CD14-positive monocyte (primary cell): ENCODE results near the gene DTYMK. TPM values are rescaled to one million over a fixed set of nuclear protein-coding genes. Genes with fewer than 3 reads are reported as not detected.
"Not testable (repeated sequence)": the region's sequence is repeated elsewhere in the genome, so short reads cannot be mapped to it uniquely, and the experiment has no call there.

Source experiments
- DNase-seq, 3 donors: peaks; one replicate each; pipeline ENCODE4 v3.0.0-alpha.2; 2011 to 2022
- H2AFZ ChIP-seq: 2 replicates; pipeline ENCODE4 v1.6.0; 2012; ENCODE audit warnings: mild to moderate bottlenecking, low read depth, low read length, inconsistent platforms; ENCODE audit not compliant: insufficient read depth, poor library complexity, severe bottlenecking
- H3K27ac ChIP-seq, 2 donors: 1 replicate in 1 of 2; 2 replicates in 1 of 2; pipeline ENCODE4 v1.5.1; 2012 to 2013; ENCODE audit warnings: low read length in 2 of 2, control low read depth in 1 of 2, inconsistent platforms in 1 of 2, low read depth in 1 of 2, mild to moderate bottlenecking in 1 of 2
- H3K27me3 ChIP-seq, 2 donors: one replicate each; pipeline versions ENCODE4 v1.6.0 to v1.6.1; 2011 to 2013; ENCODE audit warnings: low read length in 2 of 2; ENCODE audit not compliant: control insufficient read depth in 2 of 2, insufficient read depth in 2 of 2
- H3K36me3 ChIP-seq, 2 donors: replicated peaks in 1 of 2; 1 replicate in 1 of 2; 2 replicates in 1 of 2; pipeline versions ENCODE4 v1.5.1 to v1.6.1; 2012 to 2013; ENCODE audit warnings: low read length in 2 of 2, control low read depth in 1 of 2, inconsistent platforms in 1 of 2, mild to moderate bottlenecking in 1 of 2; ENCODE audit not compliant: insufficient read depth in 2 of 2, control insufficient read depth in 1 of 2
- H3K4me1 ChIP-seq, 2 donors: 1 replicate in 1 of 2; 2 replicates in 1 of 2; pipeline versions ENCODE4 v1.5.1 to v1.6.1; 2012 to 2013; ENCODE audit warnings: low read length in 2 of 2, control low read depth in 1 of 2, inconsistent platforms in 1 of 2, mild to moderate bottlenecking in 1 of 2, moderate library complexity in 1 of 2; ENCODE audit not compliant: insufficient read depth in 2 of 2, control insufficient read depth in 1 of 2
- H3K4me2 ChIP-seq: replicated peaks from 2 replicates; pipeline ENCODE3; 2012; ENCODE audit warnings: low read length, moderate library complexity, mild to moderate bottlenecking; ENCODE audit not compliant: poor library complexity, severe bottlenecking; ENCODE audit errors: extremely low read depth
- H3K4me3 ChIP-seq, 3 experiments: fragments of 200-600 bp in 1 of 3; sonication (generic) in 1 of 3; replicated peaks in 1 of 3; 1 replicate in 2 of 3; 2 replicates in 1 of 3; pipeline ENCODE4 v1.5.1; 2011 to 2013; ENCODE audit warnings: low read length in 3 of 3, mild to moderate bottlenecking in 3 of 3, control low read depth in 2 of 3, low read depth in 2 of 3, inconsistent platforms in 1 of 3, moderate library complexity in 1 of 3
- H3K79me2 ChIP-seq: 2 replicates; pipeline ENCODE4 v1.6.0; 2012; ENCODE audit warnings: mild to moderate bottlenecking, control low read depth, inconsistent platforms, low read length, moderate library complexity; ENCODE audit not compliant: insufficient read depth
- H3K9ac ChIP-seq: 2 replicates; pipeline ENCODE4 v1.6.0; 2017; ENCODE audit warnings: low read length, mild to moderate bottlenecking; ENCODE audit not compliant: insufficient read depth, poor library complexity, severe bottlenecking
- H3K9me3 ChIP-seq, 2 donors: replicated peaks in 1 of 2; 1 replicate in 1 of 2; 2 replicates in 1 of 2; pipeline versions ENCODE4 v1.5.1 to v1.6.1; 2012 to 2013; ENCODE audit warnings: low read length in 2 of 2, control low read depth in 1 of 2; ENCODE audit not compliant: control insufficient read depth in 1 of 2, insufficient read depth in 1 of 2
- H4K20me1 ChIP-seq: 2 replicates; pipeline ENCODE4 v1.6.0; 2012; ENCODE audit warnings: mild to moderate bottlenecking, low read length, control low read depth, moderate library complexity; ENCODE audit not compliant: insufficient read depth
- H3K27ac Mint-ChIP-seq, 7 donors: one replicate each; pipeline ENCODE4 v1.8.0; 2020; ENCODE audit warnings: mild to moderate bottlenecking in 7 of 7, mixed read lengths in 7 of 7, moderate library complexity in 6 of 7, inconsistent platforms in 2 of 7
- H3K27me3 Mint-ChIP-seq, 3 donors: one replicate each; pipeline ENCODE4 v1.8.0; 2021 to 2022; ENCODE audit warnings: low read depth in 3 of 3, mild to moderate bottlenecking in 3 of 3, mixed read lengths in 3 of 3, moderate library complexity in 3 of 3, inconsistent platforms in 1 of 3
- H3K36me3 Mint-ChIP-seq, 2 donors: one replicate each; pipeline ENCODE4 v1.8.0; 2020; ENCODE audit warnings: mixed read lengths in 2 of 2, inconsistent platforms in 1 of 2, mild to moderate bottlenecking in 1 of 2
- H3K4me1 Mint-ChIP-seq: one replicate; pipeline ENCODE4 v1.8.0; 2020; ENCODE audit warnings: mild to moderate bottlenecking, mixed read lengths
- H3K4me3 Mint-ChIP-seq, 2 donors: one replicate each; pipeline ENCODE4 v1.8.0; 2020; ENCODE audit warnings: mild to moderate bottlenecking in 2 of 2, mixed read lengths in 2 of 2, moderate library complexity in 1 of 2
- H3K9me3 Mint-ChIP-seq, 7 donors: one replicate each; pipeline ENCODE4 v1.8.0; 2020 to 2022; ENCODE audit warnings: mixed read lengths in 7 of 7, mild to moderate bottlenecking in 6 of 7, moderate library complexity in 6 of 7, inconsistent platforms in 2 of 7
- WGBS: methylation state at CpG from one replicate; pipeline ENCODE4 v1.1.5; 2013; ENCODE audit warnings: missing lambda C conversion rate; ENCODE audit not compliant: insufficient coverage; 5-methylcytosine and 5-hydroxymethylcytosine counted together
- intact Hi-C, 2 donors: fragments of 100-400 bp; cut with micrococcal nuclease; formaldehyde crosslinking; loops; one replicate each; pipeline versions ENCODE4 v1.15.0 to v1.15.1; 2023
- polyA plus RNA-seq, 3 donors: library from polyadenylated mRNA; depleted of rRNA in 1 of 3; unstranded in 2 of 3; stranded (reverse) in 1 of 3; fragments of 300-500 nt in 2 of 3; fragments of >200 nt in 1 of 3; fragmentation: Illumina TruSeq in 2 of 3; gene quantifications; 1 replicate in 2 of 3; 2 replicates in 1 of 3; pipeline ENCODE4 v1.2.3, GENCODE V29; 2012 to 2021
- TF ChIP-seq, protein P1 (sequence below): fragments of 200-600 bp; IDR thresholded peaks from one replicate; pipeline ENCODE4 v1.8.0; 2022; ENCODE audit warnings: antibody characterized with exemption, mild to moderate bottlenecking

The DTYMK gene
- polyA plus RNA-seq, 3 donors, result 13.0 to 23.5 (median 18.7) TPM

DNA sequence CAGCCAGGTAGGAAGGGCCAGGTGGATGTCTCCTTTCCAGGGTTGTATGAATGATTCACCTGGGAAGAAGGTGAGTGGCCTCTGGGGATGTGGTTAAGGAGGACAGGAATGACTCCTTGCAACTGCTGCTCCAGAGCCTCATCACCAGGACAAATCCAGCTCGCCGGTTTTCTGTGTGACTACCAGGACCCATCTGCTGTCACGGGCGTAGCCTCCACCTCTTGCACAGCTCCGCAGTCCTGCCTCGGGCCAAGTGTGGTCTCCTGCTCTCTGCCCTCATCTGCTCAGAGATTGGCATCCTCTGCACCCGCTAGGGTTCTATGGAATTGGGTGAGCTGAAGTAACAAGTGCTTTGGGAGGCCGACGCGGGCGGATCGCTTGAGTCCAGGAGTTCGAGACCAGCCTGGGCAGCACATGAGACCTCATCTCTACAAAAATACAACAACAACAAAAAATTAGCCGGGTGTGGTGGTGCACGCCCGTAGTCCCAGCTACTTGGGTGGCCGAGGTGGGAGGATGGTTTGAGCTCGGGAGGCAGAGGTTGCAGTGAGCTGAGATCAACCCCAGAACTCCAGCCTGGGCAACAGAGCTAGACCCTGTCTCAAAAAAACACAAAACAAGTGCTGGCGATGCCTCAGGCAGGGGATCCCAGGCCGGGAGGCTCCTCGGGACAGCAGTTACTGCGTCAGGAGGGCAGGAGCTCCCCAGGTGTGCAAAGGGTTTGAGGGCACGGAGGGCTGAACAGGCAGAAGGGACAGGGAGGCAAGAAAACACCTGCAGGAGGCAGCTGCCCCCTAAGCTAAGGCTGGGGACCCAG, 47.0 kb upstream of the DTYMK start:
- H3K27ac Mint-ChIP-seq, result peak overlapping the region in 5 of 7 donors; percentile 20 to 66 (median 50)
- 87% methylated on average over 10 of the region's 23 CpGs for WGBS
- intact Hi-C loops, result loop anchor here (2.0 to 10.0 kb wide), 6 partner anchors 31 to 739 kb away; partner anchors contain the start of genes DTYMK (in 2 of the 2), ING5 (in 2 of the 2), FARP2 (in 1 of the 2) and SNED1 (in 1 of the 2)
- peak overlapping the region; percentile 80 for H3K9ac ChIP-seq
- peak overlapping the region; percentile 69 to 75 for H3K4me3 Mint-ChIP-seq
- H3K9me3 Mint-ChIP-seq, result peaks cover 0 to 9% (median 6%) of the 10 kb centered on the region in 7 donors
- peaks cover 29% of the 10 kb centered on the region for H3K4me1 Mint-ChIP-seq
- H3K27me3 ChIP-seq, result no peaks in the 10 kb centered on the region
- H3K4me1 ChIP-seq, result peaks cover 19 to 34% of the 10 kb centered on the region in 2 donors
- peaks cover 3 to 7% of the 10 kb centered on the region in 2 donors for H3K36me3 ChIP-seq
- H3K36me3 Mint-ChIP-seq, result peaks cover 2 to 4% of the 10 kb centered on the region in 2 donors
- DNase-seq, result no peak
- peak overlapping the region; percentile 96 for H2AFZ ChIP-seq
- peak overlapping the region; percentile 94 for H3K4me2 ChIP-seq
- no peaks in the 10 kb centered on the region for H4K20me1 ChIP-seq
- no peaks in the 10 kb centered on the region for H3K9me3 ChIP-seq
- peaks cover 2 to 5% (median 4%) of the 10 kb centered on the region in 3 donors for H3K27me3 Mint-ChIP-seq
- peak overlapping the region; percentile 25 to 93 (median 38) for H3K4me3 ChIP-seq
- H3K27ac ChIP-seq, result peak overlapping the region in 1 of 2 donors; percentile 59
- H3K79me2 ChIP-seq, result peaks cover 5% of the 10 kb centered on the region
- TF ChIP-seq, protein P1, sequence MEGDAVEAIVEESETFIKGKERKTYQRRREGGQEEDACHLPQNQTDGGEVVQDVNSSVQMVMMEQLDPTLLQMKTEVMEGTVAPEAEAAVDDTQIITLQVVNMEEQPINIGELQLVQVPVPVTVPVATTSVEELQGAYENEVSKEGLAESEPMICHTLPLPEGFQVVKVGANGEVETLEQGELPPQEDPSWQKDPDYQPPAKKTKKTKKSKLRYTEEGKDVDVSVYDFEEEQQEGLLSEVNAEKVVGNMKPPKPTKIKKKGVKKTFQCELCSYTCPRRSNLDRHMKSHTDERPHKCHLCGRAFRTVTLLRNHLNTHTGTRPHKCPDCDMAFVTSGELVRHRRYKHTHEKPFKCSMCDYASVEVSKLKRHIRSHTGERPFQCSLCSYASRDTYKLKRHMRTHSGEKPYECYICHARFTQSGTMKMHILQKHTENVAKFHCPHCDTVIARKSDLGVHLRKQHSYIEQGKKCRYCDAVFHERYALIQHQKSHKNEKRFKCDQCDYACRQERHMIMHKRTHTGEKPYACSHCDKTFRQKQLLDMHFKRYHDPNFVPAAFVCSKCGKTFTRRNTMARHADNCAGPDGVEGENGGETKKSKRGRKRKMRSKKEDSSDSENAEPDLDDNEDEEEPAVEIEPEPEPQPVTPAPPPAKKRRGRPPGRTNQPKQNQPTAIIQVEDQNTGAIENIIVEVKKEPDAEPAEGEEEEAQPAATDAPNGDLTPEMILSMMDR, result no peak

DNA sequence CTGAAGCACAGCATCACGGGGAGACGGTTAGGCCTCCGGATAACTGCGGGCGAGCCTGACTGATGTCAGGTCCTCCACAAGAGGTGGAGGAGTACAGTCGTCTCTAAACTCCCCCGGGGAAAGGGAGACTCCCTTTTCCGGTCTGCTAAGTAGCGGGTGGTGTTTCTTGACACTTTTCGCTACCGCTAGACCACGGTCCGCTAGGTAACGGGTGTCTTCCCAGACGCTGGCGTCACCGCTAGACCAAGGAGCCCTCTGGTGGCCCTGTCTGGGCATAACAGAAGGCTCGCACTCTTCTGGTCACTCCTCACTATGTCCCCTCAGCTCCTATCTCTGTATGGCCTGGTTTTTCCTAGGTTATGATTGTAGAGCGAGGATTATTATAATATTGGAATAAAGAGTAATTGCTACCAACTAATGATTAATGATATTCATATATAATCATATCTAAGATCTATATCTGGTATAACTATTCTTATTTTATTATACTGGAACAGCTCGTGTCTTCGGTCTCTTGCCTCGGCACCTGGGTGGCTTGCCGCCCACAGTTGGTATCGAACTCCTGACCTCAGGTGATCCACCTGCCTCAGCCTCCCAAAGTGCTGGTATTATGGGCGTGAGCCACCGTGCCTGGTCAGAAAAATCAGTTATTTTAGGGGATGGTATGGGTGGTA, 46.0 kb upstream of the DTYMK start:
- not testable (repeated sequence) for H3K9me3 ChIP-seq, H3K27me3 Mint-ChIP-seq, H3K27me3 ChIP-seq, H3K36me3 ChIP-seq, H3K9me3 Mint-ChIP-seq, H3K27ac ChIP-seq, H3K36me3 Mint-ChIP-seq, H3K79me2 ChIP-seq, H3K27ac Mint-ChIP-seq, H4K20me1 ChIP-seq, H3K9ac ChIP-seq
- TF ChIP-seq, protein P1, result peak; percentile 76
- WGBS, result 40% methylated on average over 18 of the region's 26 CpGs
- H3K4me1 ChIP-seq, result peaks cover 19 to 34% of the 10 kb centered on the region in 2 donors
- Mint-ChIP-seq H3K4me1 (peaks cover 29% of the 10 kb centered on the region), H3K4me3 (peak overlapping the region in 1 of 2 donors; percentile 59)
- peak overlapping the region in 1 of 3 experiments; percentile 40 for H3K4me3 ChIP-seq
- intact Hi-C loops, result loop anchor here (10.0 kb wide), 4 partner anchors 48 to 738 kb away; partner anchors contain the start of genes DTYMK (in 2 of the 2), FARP2 (in 1 of the 2) and SNED1 (in 1 of the 2)
- H3K4me2 ChIP-seq, result peak overlapping the region; percentile 15
- H2AFZ ChIP-seq, result peak overlapping the region; percentile 59
- peak; percentile 31 to 51 (median 40) for DNase-seq
